Ectodermal cell (in vitro differentiated cells): ENCODE results near the gene MT3.
"Not testable (repeated sequence)": the region's sequence is repeated elsewhere in the genome, so short reads cannot be mapped to it uniquely, and the experiment has no call there.

ENCODE experiments used
- H3K27ac ChIP-seq: 2 replicates; pipeline ENCODE4 v1.7.0; 2013; ENCODE audit warnings: mild to moderate bottlenecking, low read depth, low read length; ENCODE audit not compliant: insufficient read depth, poor library complexity, severe bottlenecking
- H3K27me3 ChIP-seq: 2 replicates; pipeline ENCODE4 v1.7.0; 2013; ENCODE audit warnings: mild to moderate bottlenecking, low read length; ENCODE audit not compliant: insufficient read depth, control insufficient read depth, poor library complexity, severe bottlenecking
- H3K36me3 ChIP-seq: one replicate; pipeline ENCODE4 v1.7.0; 2013; ENCODE audit warnings: low read length; ENCODE audit not compliant: control insufficient read depth, insufficient read depth
- H3K4me1 ChIP-seq: one replicate; pipeline ENCODE4 v1.7.0; 2013; ENCODE audit warnings: low read length; ENCODE audit not compliant: control insufficient read depth, insufficient read depth
- H3K4me3 ChIP-seq: 2 replicates; pipeline ENCODE4 v1.7.0; 2013; ENCODE audit warnings: low read depth, low read length, control low read depth; ENCODE audit not compliant: insufficient read depth
- H3K9me3 ChIP-seq: 2 replicates; pipeline ENCODE4 v1.7.0; 2013; ENCODE audit warnings: mild to moderate bottlenecking, low read length, moderate library complexity; ENCODE audit not compliant: control insufficient read depth
- WGBS, 2 experiments: methylation state at CpG; one replicate each; pipeline ENCODE4 v1.1.7; 2013; ENCODE audit warnings: missing lambda C conversion rate in 2 of 2; 5-methylcytosine and 5-hydroxymethylcytosine counted together

Gene MT3

GRCh38 chr16:56580391-56581048, 8.8 kb upstream of the MT3 start:
- WGBS, 2 experiments: 85 to 86% methylated on average over 6 of the region's 6 CpGs
- Histone ChIP-seq H3K4me3 (no peak overlapping the region), H3K4me1 (no peaks in the 10 kb centered on the region), H3K27me3 (peaks cover 3% of the 10 kb centered on the region), H3K9me3 (no peaks in the 10 kb centered on the region), H3K27ac (no peak overlapping the region), H3K36me3 (no peaks in the 10 kb centered on the region)

GRCh38 chr16:56582911-56583310, 6.4 kb upstream of the MT3 start:
- H3K27me3 ChIP-seq: peaks cover 22% of the 10 kb centered on the region
- WGBS, 2 experiments: 96 to 100% methylated on average over 2 of the region's 2 CpGs
- H3K9me3 ChIP-seq, H3K4me1 ChIP-seq, H3K36me3 ChIP-seq, H3K27ac ChIP-seq, H3K4me3 ChIP-seq: not testable (repeated sequence)

- no peaks in the 10 kb centered on the region for H3K36me3 ChIP-seq
- 83 to 87% methylated on average over 11 of the region's 11 CpGs for WGBS, 2 experiments
- H3K4me3 ChIP-seq: no peak overlapping the region
- no peaks in the 10 kb centered on the region for H3K9me3 ChIP-seq
- H3K27me3 ChIP-seq: peaks cover 29% of the 10 kb centered on the region
- H3K4me1 ChIP-seq: no peaks in the 10 kb centered on the region
- H3K27ac ChIP-seq: no peak overlapping the region
Observed at GRCh38 chr16:56583351-56584168, 5.8 kb upstream of the MT3 start.

GRCh38 chr16:56584276-56584675, 5.1 kb upstream of the MT3 start:
- peaks cover 36% of the 10 kb centered on the region for H3K27me3 ChIP-seq
- H3K36me3 ChIP-seq: no peaks in the 10 kb centered on the region
- no peak overlapping the region for H3K27ac ChIP-seq
- no peaks in the 10 kb centered on the region for H3K9me3 ChIP-seq
- H3K4me1 ChIP-seq: no peaks in the 10 kb centered on the region
- 89% methylated on average over 11 of the region's 11 CpGs for WGBS, 2 experiments
- no peak overlapping the region for H3K4me3 ChIP-seq

GRCh38 chr16:56588781-56589140, 567 bp upstream of the MT3 start:
- Histone ChIP-seq H3K9me3 (no peaks in the 10 kb centered on the region), H3K27me3 (peaks cover 68% of the 10 kb centered on the region), H3K4me3 (peak overlapping the region; percentile 39), H3K36me3 (no peaks in the 10 kb centered on the region), H3K27ac (no peak overlapping the region), H3K4me1 (peaks cover 4% of the 10 kb centered on the region)
- 49 to 56% methylated on average over 9 of the region's 9 CpGs for WGBS, 2 experiments

- Histone ChIP-seq H3K27me3 (peaks cover 59% of the 10 kb centered on the region), H3K36me3 (no peaks in the 10 kb centered on the region), H3K9me3 (no peaks in the 10 kb centered on the region), H3K27ac (no peak overlapping the region), H3K4me3 (no peak overlapping the region), H3K4me1 (peaks cover 4% of the 10 kb centered on the region)
- WGBS, 2 experiments: 83% methylated on average over 4 of the region's 4 CpGs
Observed at GRCh38 chr16:56591377-56592060, 2.2 kb downstream of the MT3 start.

GRCh38 chr16:56593573-56594291, 4.4 kb downstream of the MT3 start:
- Histone ChIP-seq H3K27ac (no peak overlapping the region), H3K9me3 (no peaks in the 10 kb centered on the region), H3K4me3 (no peak overlapping the region), H3K27me3 (peaks cover 37% of the 10 kb centered on the region), H3K36me3 (no peaks in the 10 kb centered on the region), H3K4me1 (peaks cover 4% of the 10 kb centered on the region)
- 54 to 67% methylated on average over 4 to 6 of the region's 6 CpGs for WGBS, 2 experiments

- Histone ChIP-seq H3K4me3 (no peak overlapping the region), H3K4me1 (peaks cover 4% of the 10 kb centered on the region), H3K9me3 (no peaks in the 10 kb centered on the region), H3K27me3 (peaks cover 32% of the 10 kb centered on the region), H3K27ac (no peak overlapping the region), H3K36me3 (no peaks in the 10 kb centered on the region)
- WGBS, 2 experiments: 94 to 100% methylated on average over 2 of the region's 5 CpGs
Observed at GRCh38 chr16:56594292-56594619, 4.9 kb downstream of the MT3 start.

GRCh38 chr16:56600398-56600999, 11.2 kb downstream of the MT3 start:
- H3K4me3 ChIP-seq: no peak overlapping the region
- 51 to 60% methylated on average over 8 of the region's 8 CpGs for WGBS, 2 experiments
- no peaks in the 10 kb centered on the region for H3K9me3 ChIP-seq
- H3K27ac ChIP-seq: no peak overlapping the region
- peaks cover 4% of the 10 kb centered on the region for H3K4me1 ChIP-seq
- H3K27me3 ChIP-seq: peaks cover 9% of the 10 kb centered on the region
- H3K36me3 ChIP-seq: no peaks in the 10 kb centered on the region
